Adrenal gland (tissue), 12 donors: ENCODE results near the gene FHIT. TPM values are rescaled to one million over a fixed set of nuclear protein-coding genes. Genes with fewer than 3 reads are reported as not detected.

Experiments
- DNase-seq, 7 donors: peaks; one replicate each; pipeline ENCODE4 v3.0.0-alpha.2; 2019 to 2020
- H3K27ac ChIP-seq, 5 donors: fragments of 200-600 bp; sonication (generic) in 4 of 5; 1 replicate in 3 of 5; 2 replicates in 2 of 5; pipeline versions ENCODE4 v1.5.1 to v1.8.0; 2016 to 2020; ENCODE audit warnings: mild to moderate bottlenecking in 1 of 5
- H3K27me3 ChIP-seq: fragments of 200-600 bp; 2 replicates; pipeline ENCODE4 v1.8.0; 2021
- H3K36me3 ChIP-seq, 2 donors: fragments of 200-600 bp; replicated peaks in 1 of 2; 1 replicate in 1 of 2; 2 replicates in 1 of 2; pipeline versions ENCODE4 v1.5.1 to v1.8.0; 2018 to 2022
- H3K4me1 ChIP-seq, 2 donors: fragments of 200-600 bp; replicated peaks in 1 of 2; 1 replicate in 1 of 2; 2 replicates in 1 of 2; pipeline versions ENCODE4 v1.5.1 to v1.8.0; 2018 to 2021
- H3K4me3 ChIP-seq, 4 donors: fragments of 200-600 bp; sonication (generic) in 3 of 4; one replicate each; pipeline ENCODE4 v1.5.1; 2016 to 2018
- H3K9me3 ChIP-seq, 3 donors: fragments of 200-600 bp; sonication (generic) in 1 of 3; replicated peaks in 1 of 3; 1 replicate in 2 of 3; 2 replicates in 1 of 3; pipeline versions ENCODE4 v1.5.1 to v1.8.0; 2016 to 2021
- POLR2A ChIP-seq, 2 donors: fragments of 450-650 bp; IDR thresholded peaks; one replicate each; pipeline ENCODE4 v1.6.1; 2017; ENCODE audit warnings: antibody characterized with exemption in 2 of 2, mild to moderate bottlenecking in 2 of 2, moderate library complexity in 1 of 2
- WGBS, 4 donors: extraction: QIAGEN DNeasy Blood & Tissue Kit in 2 of 4; methylation state at CpG; one replicate each; pipeline versions ENCODE4 v1.1.5 to v1.1.7; 2013 to 2017; 5-methylcytosine and 5-hydroxymethylcytosine counted together
- intact Hi-C, 2 donors: fragments of 100-400 bp; cut with DNase I; formaldehyde crosslinking; loops; one replicate each; pipeline versions ENCODE4 v1.14.1 to v1.15.0; 2022 to 2023
- polyA plus RNA-seq, 3 donors: library from polyadenylated mRNA; stranded (reverse); fragments of 200-250 nt in 2 of 3; fragments of 350-450 nt in 1 of 3; fragmentation: Illumina TruSeq in 1 of 3; extraction: RNeasy Lipid Tissue Mini Kit (QIAGEN cat#74804) in 1 of 3; gene quantifications; one replicate each; pipeline ENCODE4 v1.2.3, GENCODE V29; 2013 to 2014
- total RNA-seq, 9 donors: library from RNA; depleted of rRNA in 4 of 9; stranded (reverse); fragments of >200 nt in 4 of 9; fragments of 120-200 nt in 1 of 9; fragmentation: NEBNext Ultra II Directional in 1 of 9; extraction: Animal tissue kit (Norgen Biotek cat#: 25700) in 1 of 9; gene quantifications; one replicate each; pipeline versions ENCODE4 v1.1.0 to v1.2.4, GENCODE V29; 2013 to 2023
- TF ChIP-seq, protein P1 (sequence below), 6 experiments: fragments of 450-650 bp in 4 of 6; fragments of 200-600 bp in 2 of 6; sonication (generic) in 1 of 6; IDR thresholded peaks; 1 replicate in 5 of 6; 2 replicates in 1 of 6; pipeline versions ENCODE4 v1.5.1 to v1.8.0; 2016 to 2021; ENCODE audit warnings: antibody characterized with exemption in 6 of 6, mild to moderate bottlenecking in 2 of 6, moderate library complexity in 1 of 6
- donor health status: healthy with polysubstance abuse.
- donor health status: Bipolar disorder and iron deficiency.
- donor health status: DM: yes; HTN: yes; CAD: no.
- donor health status: DM: no; HTN: no; CAD: no.
- donor health status: DM: no; HTN: no; CAD: no.
- donor health status: DM: yes; HTN: yes; CAD: no.

The FHIT gene
- total and polyA plus RNA-seq, 12 donors = 14.1 to 43.9 (median 28.8) TPM

DNA sequence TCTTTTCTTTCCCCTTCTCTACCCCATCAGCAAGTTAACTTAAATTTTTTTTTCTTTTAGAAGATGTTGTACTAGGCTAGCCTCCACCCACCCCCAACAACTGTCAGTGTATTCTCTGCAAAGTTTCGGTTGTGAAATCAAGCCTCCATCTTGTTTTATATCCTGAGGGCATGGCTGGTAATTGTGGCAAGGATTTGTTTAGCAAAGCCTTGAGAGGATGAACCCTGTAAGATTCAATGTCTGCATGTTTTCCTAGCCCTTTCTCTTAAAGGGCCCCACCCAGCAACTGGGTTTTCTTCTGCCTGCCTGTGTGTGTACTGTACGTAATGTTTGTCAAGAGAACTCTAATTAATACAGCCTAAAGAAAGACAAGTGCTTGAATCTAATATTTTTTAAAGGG lies 475.3 kb downstream of the FHIT start:
- Histone ChIP-seq H3K9me3 (no peaks in the 10 kb centered on the region), H3K4me1 (no peaks in the 10 kb centered on the region), H3K27ac (no peak overlapping the region), H3K36me3 (no peaks in the 10 kb centered on the region), H3K27me3 (no peaks in the 10 kb centered on the region), H3K4me3 (no peak overlapping the region)
- no peak for TF ChIP-seq POLR2A (IDR thresholded peaks at IDR 0.05)
- TF ChIP-seq, protein P1, sequence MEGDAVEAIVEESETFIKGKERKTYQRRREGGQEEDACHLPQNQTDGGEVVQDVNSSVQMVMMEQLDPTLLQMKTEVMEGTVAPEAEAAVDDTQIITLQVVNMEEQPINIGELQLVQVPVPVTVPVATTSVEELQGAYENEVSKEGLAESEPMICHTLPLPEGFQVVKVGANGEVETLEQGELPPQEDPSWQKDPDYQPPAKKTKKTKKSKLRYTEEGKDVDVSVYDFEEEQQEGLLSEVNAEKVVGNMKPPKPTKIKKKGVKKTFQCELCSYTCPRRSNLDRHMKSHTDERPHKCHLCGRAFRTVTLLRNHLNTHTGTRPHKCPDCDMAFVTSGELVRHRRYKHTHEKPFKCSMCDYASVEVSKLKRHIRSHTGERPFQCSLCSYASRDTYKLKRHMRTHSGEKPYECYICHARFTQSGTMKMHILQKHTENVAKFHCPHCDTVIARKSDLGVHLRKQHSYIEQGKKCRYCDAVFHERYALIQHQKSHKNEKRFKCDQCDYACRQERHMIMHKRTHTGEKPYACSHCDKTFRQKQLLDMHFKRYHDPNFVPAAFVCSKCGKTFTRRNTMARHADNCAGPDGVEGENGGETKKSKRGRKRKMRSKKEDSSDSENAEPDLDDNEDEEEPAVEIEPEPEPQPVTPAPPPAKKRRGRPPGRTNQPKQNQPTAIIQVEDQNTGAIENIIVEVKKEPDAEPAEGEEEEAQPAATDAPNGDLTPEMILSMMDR (IDR thresholded peaks at IDR 0.05) = no peak
- 94 to 99% (median 95%) methylated on average over 2 of the region's 2 CpGs for WGBS, 4 donors
- intact Hi-C loops = no loop called here
- no peak for DNase-seq

DNA sequence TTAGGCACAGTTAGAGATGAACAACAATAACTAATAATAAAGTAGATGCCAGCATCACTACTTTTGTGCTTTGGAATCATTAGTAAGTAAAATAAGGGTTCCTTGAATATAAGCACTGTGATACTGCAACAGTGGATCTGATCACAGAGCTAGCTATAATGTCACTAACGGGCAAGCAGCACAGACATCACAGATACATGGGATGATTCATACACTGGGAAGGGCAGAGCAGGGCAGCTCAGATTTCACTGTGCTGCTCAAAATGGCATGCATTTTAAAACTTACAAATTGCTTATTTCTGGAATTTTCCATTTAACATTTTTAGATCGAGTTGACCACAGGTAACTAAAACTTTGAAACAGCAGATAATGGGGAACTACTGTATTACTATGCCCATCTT lies 476.6 kb downstream of the FHIT start:
- no peak overlapping the region for H3K27ac ChIP-seq
- H3K4me1 ChIP-seq = no peaks in the 10 kb centered on the region
- 68 to 84% (median 78%) methylated on average over 2 of the region's 2 CpGs for WGBS, 4 donors
- TF ChIP-seq POLR2A (IDR thresholded peaks at IDR 0.05) = no peak
- TF ChIP-seq, protein P1 (IDR thresholded peaks at IDR 0.05) = no peak
- no peaks in the 10 kb centered on the region for H3K27me3 ChIP-seq
- H3K9me3 ChIP-seq = no peaks in the 10 kb centered on the region
- no peak for DNase-seq
- H3K36me3 ChIP-seq = no peaks in the 10 kb centered on the region
- no peak overlapping the region for H3K4me3 ChIP-seq
- intact Hi-C loops = no loop called here

- no peak overlapping the region for H3K27ac ChIP-seq
- H3K9me3 ChIP-seq = no peaks in the 10 kb centered on the region
- H3K36me3 ChIP-seq = no peaks in the 10 kb centered on the region
- H3K27me3 ChIP-seq = no peaks in the 10 kb centered on the region
- intact Hi-C loops = no loop called here
- no peaks in the 10 kb centered on the region for H3K4me1 ChIP-seq
- DNase-seq = no peak
- 95 to 100% (median 97%) methylated on average over 3 of the region's 3 CpGs for WGBS, 4 donors
- TF ChIP-seq, protein P1 (IDR thresholded peaks at IDR 0.05) = no peak
- H3K4me3 ChIP-seq = no peak overlapping the region
These were observed 478.7 kb downstream of the FHIT start for GRCh38 chr3:60772584-60772983.

- Histone ChIP-seq H3K27ac (no peak overlapping the region), H3K4me3 (no peak overlapping the region), H3K4me1 (no peaks in the 10 kb centered on the region), H3K27me3 (no peaks in the 10 kb centered on the region), H3K36me3 (no peaks in the 10 kb centered on the region), H3K9me3 (no peaks in the 10 kb centered on the region)
- TF ChIP-seq, protein P1 (IDR thresholded peaks at IDR 0.05) = no peak
- no peak for TF ChIP-seq POLR2A (IDR thresholded peaks at IDR 0.05)
- intact Hi-C loops = no loop called here
- no peak for DNase-seq
These were observed 479.5 kb downstream of the FHIT start for GRCh38 chr3:60771766-60772165.
